GM23248 (cell line): Measurements from ENCODE around the gene MMP23B.

ENCODE experiments used
- EZH2 ChIP-seq: fragments of 200-600 bp; sonication (generic); IDR thresholded peaks from 2 replicates; pipeline ENCODE4 v1.6.1; 2018; ENCODE audit warnings: antibody characterized with exemption, mild to moderate bottlenecking; ENCODE audit not compliant: insufficient read depth, poor library complexity, severe bottlenecking
- EZH2phosphoT487 ChIP-seq: fragments of 200-600 bp; sonication (generic); IDR thresholded peaks from 2 replicates; pipeline ENCODE4 v1.6.1; 2018; ENCODE audit warnings: antibody characterized with exemption, moderate library complexity, mild to moderate bottlenecking, low read depth; ENCODE audit not compliant: insufficient read depth

GRCh38 chr1:1666526-1666925 is 34.6 kb downstream of the MMP23B start:
- TF ChIP-seq EZH2phosphoT487 (no peak), EZH2 (no peak)
